HG03439 (cell line): ENCODE results near the gene MYBPC3.

Experiments
- ATAC-seq: cut with Tn5 transposase; IDR thresholded peaks from one replicate; pipeline ENCODE4 v1.9.1; 2021; ENCODE audit warnings: mild to moderate bottlenecking, moderate library complexity; ENCODE audit not compliant: unreplicated experiment

The MYBPC3 gene

DNA sequence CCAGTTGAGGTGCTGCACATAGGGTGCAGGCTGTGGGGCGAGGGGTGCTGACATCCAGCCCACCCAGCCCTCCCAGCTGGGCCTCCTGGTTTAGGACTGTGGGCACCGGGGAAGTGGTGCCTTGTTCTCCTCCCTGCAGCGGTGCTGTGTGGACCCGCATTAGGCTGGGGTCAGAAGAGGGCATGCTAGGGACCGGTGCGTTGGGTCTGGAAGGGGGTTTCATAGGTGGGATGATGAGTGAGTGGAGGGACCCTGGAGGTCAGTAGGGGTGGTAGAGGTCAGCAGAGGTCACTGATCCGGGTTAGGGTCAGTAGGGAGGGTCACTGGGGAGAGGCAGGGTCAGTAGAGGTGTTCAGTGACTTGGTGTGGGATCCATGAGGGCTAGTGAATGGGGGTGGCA, 6.7 kb upstream of the MYBPC3 start:
- ATAC-seq: no peak

DNA sequence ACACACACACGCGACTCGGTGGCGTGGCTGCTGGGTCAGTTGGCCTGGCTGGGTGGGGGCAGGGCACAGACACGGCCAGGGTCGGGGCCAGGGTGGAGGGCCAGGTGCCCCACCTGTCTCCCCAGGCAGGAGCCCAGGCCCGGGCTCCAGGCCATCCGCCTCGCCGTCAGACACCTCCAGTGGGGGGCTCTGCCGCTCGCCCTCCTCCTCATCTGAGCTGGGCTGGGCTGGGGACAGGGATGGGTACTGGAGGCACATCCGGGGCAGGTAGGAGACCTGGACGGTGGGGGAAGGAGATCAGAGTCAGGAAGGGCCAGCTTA, 6.2 kb upstream of the MYBPC3 start:
- ATAC-seq: no peak

DNA sequence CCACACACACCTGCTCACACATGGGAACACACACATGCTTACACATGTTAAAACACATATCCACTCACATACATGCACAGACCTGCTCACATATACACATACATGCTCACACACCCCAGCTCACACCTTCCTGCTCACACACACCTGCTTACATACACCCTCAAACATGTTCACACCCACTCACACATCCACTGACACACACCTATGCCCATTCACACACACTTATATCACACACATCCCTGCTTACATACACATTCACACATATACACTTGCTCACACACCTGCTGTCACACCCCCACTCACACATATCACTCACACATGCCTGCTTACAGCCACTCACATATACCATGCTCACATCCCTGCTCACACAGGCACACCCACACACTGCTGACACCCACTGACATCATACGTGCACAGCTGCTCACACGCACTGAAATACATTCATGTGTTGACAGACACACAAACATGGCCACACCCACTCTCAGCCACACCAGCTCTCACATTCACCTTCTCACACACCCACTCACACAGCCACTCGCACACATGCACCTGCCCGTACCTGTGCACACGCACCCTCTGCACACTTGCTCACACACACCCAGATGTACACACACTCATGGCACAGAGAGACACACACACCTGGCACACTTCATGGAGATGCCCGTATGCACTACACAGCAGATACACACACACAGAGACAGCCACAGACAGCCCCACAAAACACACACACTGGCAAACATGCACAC, 5.7 kb upstream of the MYBPC3 start:
- no peak for ATAC-seq

DNA sequence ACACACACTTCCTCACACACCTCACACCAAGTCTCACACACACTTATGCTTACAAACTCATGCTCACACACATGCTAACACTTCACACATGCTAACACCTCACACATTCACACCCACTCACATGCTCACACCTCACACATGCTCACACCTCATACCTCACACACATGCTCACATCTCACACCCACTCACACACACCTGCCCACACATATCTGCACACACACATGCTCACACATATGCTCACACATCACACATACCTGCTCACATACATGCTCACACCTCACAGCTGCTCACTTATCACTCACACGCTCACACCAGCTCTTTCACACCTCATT, 4.5 kb upstream of the MYBPC3 start:
- no peak for ATAC-seq

DNA sequence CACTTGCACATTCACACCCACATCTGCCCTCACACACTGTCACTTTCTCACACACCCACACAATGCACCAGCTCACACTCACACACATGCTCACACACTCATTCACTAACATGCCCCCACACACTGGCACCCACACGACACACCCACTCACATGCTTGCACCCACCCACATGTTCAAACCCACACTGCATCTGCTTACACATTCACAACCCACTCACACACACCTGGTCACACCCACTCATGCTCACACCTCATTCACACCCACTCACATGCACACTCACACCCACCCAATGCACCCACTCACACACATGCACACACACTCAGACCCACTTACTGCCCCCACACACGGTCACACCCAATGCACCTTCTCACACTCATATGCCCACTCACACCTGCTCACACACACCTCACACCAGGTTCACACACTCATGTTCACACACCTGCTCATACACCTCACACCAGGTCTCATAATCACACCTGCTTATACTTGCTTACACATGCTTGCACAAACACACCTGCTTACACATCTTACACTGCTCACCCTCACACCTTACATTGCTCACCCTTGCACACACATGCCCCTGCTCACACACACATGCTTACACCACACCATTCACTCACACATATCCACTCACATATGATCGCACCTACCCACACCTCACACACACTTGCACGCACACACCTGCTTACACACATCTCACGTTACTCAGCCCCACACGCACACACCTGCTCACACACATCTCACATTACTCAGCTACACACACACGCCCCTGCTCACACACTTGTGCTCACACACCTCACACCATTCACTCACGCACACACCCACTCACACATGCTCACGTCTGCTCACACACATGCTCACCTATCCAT, 3.9 kb upstream of the MYBPC3 start:
- ATAC-seq: no peak

DNA sequence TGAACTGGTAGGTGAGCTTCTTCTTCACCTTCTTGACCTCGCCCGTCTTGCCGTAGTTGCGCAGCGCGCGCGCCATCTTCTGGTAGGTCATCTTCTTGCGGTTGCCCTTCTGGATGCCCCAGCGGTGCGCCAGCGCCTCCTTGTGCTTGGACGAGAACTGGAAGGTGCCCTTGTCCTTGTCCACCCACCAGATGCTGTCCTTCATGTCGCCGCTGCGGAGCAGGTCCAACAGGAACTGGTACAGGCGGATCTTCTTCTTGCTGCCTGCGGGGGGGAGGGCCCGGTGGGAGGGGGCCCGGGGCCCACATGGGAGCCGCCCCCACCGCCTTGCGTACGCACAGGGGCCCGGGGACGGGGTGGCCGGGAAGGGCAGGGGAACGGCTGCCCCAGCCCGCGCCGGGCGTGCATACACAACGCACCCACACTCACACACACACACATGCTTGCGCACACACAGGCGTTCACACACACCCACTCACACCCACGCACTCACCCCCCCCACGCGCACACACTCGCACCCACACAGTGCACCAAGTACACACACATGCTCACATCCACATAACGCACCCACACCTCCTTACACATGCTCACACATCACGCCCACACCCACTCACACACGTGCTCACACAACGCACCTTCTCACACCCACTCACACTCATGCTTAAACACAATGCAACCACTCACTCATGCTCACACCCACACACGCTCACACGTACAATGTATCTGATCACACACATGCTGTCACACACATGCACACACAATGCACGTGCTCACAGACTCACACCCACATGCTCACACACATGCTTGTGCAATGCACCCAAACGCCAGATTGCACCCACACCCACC, 3.0 kb upstream of the MYBPC3 start:
- no peak for ATAC-seq

DNA sequence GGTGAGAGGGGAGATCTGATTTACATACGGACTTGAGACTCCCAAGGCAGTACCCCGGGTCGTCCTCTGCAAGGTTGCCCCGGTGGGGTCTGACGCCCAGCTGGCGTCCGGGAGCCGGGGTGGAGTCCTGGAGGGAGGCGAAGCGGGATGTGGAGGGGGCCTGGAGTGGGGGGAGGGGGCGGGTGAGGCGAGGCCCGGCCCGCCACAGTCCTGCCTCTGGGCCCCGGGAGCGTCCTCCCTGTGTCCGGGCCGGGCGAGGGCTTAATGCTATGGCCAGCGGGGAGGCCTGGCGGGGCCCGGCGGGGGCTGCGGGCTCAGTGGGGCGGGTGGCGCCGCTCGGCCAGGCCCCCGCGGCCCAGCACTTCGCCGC, 2.4 kb upstream of the MYBPC3 start:
- ATAC-seq: no peak

DNA sequence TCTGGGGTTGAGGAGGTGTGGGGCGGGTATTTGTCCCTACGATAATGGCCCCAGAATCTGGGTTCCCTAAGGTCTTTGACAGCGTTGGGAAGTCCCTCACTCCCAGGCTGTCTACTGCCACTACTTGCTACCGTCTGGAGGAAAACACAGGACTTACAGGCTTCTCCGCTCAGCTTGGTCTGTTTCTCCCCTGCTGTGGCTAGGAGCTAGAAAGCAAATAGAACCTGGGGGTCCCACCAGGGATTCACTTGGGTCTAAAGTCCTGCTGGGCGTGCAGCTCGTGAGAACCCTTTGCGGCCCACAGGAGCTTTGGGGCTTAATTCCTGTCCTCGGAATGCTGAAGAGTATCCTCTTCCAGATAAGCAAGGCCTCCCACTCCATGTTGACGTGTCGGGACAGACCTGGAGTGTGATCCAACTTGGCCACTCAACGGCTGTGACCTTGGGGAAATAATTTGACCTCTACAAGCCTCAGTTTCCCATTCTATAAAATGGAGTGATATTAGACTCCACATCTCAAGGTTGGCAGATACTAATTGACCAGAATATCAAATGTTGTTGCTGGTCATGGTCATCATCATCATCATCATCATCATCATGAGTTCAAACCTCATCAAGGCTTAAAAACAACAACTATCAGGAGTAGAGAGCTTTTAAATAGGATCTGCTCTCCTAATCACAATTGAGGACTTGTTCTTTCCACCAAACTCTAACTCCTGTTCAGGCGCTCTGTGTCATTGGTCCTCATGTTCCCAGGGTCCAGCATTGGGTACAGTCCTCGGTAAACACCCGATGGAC, 1.7 kb upstream of the MYBPC3 start:
- ATAC-seq: no peak

DNA sequence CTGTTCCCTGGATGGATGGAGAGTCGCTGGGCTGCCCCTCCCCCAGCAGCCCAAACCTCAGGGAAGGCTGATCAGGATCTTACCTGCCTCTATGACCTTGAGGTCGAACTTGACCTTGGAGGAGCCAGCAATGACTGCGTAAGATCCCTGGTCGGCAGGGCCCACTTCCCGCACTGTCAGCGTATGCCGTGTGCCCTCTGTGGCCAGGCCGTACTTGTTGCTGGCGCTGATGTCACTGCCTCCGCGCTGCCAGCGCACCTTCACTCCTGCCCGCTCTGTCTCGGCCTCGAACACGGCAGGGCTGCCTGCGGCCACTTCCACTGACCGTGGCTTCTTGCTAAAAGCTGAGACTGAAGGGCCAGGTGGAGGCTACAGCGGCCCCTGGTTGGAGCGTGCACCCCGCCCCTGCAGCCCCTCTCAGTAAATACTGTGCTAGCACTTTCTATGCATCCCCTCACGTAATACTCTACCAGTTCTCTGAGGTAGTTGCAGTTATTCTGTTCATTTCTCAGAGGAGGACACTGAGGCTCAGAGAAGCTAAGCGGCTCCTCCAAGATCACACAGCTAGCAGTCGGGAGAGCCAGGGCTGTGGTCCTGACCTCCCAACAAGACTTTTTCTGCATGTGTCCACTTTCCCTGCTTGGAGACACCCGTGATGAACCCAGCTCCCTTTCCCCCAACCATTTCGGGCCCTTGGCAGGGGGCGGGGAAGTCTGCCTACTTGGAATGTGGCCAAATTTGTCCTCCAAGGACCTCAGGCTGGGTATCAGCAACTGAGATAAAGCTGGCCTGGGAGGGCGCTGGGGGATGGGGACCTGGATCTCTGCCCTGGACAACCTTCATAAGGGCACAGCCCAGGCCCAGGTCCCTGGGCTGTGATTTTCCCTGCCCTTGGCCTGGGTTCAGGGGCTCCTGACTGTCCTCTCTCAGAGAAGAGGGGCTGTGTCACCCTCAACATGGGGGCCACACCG, 1.1 kb downstream of the MYBPC3 start:
- no peak for ATAC-seq

DNA sequence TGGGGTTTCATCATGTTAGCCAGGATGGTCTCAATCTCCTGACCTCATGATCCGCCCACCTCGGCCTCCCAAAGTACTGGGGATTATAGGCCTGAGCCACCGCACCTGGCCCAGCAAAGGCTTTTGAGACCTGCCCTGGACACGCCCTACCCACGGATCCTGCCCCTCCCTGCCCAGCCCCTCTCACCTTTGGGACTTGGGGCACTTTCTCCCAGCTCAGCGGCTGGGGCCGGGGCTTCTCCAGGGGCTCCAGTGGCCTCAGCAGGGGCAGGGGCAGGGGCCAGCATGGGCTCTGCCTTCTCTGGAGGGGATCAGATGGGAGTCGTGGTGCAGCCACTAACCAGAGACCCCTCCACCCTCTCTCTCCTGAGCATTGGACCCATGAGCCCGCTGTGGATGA, 2.2 kb downstream of the MYBPC3 start:
- no peak for ATAC-seq

DNA sequence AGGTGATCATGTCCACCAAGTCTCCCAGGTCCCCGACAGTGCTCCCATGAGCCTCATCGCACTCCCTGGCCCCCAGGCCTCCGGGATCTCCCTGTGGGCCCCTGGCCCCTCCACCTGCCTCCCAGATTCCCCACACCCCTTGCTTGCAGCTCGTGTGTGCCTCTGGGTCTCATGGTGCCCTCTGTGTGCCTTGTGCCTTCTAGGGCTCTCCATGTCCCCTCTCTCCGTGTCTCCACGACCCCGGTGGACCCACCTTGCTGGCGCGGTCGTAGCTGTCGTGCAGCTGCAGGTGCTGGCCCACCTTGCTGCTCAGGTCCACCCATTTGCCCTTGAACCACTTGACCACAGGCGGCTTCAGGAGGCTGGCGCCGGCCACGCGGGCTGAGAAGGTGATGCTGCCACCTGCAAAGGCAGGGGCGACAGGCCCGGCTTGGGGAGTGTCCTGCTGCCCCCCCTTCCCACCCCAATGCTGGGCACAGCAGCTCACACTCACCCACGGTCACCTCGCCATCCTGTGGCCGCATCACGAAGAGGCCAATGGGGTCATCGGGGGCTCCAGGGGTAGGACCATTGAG, 2.9 kb downstream of the MYBPC3 start:
- no peak for ATAC-seq

DNA sequence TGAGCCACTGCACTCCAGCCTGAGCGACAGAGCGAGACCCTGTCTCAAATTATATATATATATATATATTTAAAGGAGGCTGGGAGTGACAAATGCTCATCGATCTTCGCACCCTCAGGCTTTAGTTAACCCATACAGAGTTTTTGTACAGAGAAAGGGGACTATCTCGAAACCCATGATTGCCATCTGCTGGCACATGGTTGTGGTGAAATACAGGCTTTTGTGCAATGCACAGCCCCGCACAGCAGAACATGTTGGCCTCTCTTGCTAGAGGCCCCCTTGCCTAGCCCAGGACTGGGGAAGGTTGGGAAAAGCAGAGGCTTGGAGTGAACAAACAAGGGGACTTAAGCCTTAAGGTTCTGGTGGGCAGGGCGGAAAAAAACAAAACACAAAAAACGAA, 3.6 kb downstream of the MYBPC3 start:
- ATAC-seq: no peak

DNA sequence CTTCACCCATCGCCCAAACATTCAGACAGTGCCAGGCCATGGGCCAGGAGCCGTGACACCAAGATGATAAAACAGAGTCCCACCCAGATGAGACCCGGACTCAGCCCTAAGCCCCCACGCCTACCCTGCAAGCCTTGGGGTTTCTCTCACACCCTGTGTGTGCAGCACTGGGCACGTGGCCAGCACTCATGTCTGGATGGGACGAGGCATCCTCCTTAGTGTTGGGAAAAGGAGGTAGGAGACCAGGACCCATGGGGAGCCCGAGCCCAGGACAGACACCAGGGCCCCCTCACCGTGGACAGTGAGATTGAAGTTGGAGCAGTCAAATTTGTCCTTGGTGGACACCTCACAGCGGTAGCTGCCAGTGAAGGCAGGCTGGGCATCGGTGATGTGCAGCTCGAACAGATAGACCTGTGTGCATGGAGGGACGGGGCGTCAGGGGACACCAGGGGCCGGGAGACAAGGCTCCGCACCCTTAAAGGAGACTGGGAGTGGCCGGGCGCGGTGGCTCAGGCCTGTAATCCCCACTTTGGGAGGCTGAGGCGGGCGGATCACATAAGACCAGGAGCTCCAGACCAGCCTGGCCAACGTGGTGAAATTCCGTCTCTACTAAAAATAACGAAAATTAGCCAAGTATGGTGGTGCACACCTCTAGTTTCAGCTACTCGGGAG, 4.2 kb downstream of the MYBPC3 start:
- no peak for ATAC-seq

DNA sequence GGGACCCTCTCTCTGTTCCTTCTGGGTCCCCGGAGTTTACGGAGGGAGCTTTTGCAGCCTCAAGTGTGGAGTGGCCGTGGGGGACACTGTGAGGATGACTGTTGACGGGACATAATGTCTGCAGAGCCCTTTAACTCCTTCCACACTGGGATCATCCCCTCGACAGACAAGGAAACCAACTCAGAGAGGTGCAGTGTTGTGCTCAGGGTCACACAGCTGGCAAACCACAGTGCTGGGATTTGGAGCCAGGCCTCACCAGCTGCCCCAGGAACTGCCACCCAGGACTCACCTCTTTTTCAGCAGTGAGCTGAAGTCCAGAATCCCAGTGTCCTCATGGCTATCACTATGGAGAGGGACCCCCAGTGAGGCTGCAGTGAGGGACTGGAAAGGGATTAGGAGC, 5.4 kb downstream of the MYBPC3 start:
- no peak for ATAC-seq

DNA sequence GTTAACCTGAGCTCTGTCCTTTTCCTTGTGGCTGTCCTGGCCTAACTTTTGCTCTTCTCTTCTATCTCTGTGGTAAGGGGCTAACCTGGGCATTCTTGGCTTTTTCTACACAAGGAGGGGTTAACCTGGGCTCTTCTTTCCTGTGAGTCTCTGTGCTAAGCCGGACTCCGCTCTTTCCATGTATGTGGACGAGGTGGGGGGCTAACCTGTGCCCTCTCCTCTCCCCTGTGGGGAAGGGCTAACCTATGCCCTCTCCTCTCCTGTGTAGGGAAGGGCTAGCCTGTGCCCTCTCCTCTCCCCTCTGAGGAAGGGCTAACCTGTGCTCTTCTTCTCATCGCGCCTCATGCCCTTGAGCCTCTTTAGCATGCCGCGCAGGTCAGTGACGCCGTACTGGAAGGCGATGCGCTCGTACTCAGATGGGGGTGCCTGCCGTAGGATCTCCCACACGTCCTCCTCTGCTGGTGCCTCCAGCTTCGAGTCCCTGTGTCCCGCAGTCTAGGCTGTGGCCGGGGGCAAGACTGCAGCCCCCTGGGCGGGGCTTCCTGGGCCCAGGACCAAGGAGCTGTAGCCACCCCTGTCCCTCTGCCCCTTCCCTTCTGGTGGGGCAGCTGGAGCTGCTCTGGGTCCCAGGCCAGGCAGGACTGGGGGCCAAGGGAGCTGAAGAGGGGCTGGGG, 6.5 kb downstream of the MYBPC3 start:
- ATAC-seq: no peak

DNA sequence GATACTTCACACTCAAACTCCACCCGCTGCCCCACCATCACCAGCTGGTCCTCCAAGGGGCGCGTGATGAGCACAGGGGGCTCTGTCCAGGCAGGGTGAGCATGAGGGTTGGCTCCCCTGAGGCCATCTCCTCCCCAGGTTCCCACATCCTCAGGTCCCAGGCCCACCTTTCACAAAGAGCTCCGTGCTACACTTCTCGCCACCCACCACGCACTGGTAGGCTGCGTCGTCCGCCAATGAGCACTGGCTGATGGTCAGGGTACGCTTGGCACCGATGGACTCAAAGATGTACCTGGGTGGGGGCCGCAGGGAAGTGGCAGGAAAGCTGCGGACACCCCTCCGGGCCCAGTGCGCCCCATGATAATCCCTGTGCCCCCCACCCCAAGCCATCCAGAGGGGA, 9.6 kb downstream of the MYBPC3 start:
- ATAC-seq: no peak

DNA sequence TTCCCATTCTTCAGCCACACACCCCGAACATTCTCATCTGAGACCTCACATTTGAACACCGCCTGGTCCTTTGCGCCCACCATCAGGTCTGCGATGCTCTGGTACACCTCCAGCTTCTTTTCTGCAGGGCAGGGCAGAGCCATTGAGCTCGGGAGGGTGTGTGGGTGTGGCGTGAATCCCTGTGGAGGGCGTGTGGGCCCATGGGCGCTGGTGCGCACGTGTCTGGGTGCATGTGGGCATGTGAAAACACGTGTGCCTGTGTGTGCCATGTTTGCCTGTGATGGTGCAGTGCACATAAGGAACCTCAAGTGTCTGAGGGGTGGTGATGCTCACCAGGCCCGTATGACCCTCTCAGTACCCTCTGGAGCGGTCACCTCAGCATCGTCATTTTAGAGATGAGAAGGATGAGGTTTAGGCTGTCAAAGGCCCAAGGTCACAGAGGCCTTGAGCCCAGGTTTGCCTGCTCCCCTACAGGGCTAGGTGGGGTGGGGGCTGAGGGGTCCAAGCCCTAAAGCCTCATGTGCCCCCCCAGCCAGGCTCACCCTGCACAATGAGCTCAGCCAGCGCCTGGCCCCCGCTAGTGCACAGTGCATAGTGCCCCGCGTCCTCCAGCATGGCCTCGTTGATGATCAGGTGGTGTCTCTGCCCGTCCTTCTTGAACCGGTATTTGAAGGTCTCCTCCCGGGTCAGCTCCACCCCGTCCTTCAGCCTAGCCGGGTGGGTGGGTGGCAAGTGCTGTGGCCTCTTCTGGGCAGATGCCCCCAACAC, 10.3 kb downstream of the MYBPC3 start:
- no peak for ATAC-seq
